Stimulated activated CD8-positive, alpha-beta memory T cell treated with anti-CD3 and anti-CD28 coated beads, Interleukin-15, amount 100 ng/mL, for 1 hour (primary cell): Measurements from ENCODE around the gene DCBLD2.
"Not testable (repeated sequence)": the region's sequence is repeated elsewhere in the genome, so short reads cannot be mapped to it uniquely, and the experiment has no call there.

Source experiments
- DNase-seq: peaks from one replicate; pipeline ENCODE4 v3.0.0-alpha.2; 2020; ENCODE audit warnings: low read depth

The DCBLD2 gene

DNA sequence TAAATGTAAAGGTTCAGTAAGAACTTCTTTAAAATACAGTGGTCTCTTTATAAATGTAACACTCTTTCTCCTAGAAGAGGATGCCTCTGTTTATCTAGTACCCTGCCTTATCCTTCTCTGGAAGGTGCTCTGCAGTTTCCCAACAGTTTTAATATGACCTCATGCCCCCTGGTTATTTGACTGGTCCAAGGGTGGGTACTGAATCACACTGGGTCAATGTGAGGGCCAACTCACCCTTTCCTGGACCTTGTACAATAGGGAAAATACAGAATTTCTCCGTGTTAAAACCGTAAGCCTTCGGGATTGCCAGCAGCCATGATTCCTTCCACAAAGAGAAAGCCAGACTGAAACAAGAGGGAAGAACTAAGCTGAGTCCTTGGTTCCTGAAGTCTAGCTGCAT is 9.2 kb downstream of the DCBLD2 start:
- no peak for DNase-seq

DNA sequence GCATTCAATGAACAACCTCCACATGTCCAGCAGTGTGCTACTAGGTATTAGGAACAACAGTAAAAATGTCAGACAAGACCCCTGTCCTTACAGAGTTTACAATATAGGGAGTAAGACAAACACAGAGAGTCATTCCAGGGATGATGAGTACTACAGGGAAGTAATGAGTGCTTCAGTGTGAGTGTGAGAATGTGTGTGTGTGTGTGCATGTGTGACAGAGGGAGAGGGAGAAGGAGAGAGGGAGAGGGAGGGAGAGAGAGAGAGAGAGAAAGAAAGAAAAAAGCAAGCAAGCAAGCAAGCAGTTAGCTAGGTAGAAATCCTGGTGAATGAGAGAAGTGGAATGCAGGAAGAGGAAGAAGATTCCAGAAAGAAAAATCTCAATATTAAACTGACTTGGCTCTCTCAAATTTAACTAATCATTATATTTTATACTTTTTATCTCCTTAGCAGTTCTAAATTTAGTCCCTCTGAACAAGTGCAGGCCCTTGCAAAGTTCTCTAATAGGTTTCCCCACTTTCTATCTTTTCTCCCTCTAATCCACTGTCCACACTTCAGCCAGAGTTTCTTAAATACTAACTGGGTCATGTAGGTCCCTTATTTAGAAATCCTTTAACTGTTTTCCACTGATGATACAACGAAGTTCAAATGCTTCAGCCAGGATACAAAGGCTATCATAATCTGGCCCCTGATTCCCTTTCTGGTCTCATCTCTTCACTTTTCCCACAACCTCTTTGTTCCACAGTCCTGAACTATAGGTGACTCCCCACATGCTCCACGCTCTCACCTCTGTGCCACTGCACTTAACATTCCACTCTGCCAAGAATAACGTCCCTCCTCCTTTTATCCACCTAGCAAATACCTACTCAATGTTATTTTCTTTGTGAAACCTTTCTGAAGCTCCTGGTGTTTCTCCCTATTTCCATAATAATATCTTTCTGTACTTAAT is 10.3 kb downstream of the DCBLD2 start:
- DNase-seq: no peak

DNA sequence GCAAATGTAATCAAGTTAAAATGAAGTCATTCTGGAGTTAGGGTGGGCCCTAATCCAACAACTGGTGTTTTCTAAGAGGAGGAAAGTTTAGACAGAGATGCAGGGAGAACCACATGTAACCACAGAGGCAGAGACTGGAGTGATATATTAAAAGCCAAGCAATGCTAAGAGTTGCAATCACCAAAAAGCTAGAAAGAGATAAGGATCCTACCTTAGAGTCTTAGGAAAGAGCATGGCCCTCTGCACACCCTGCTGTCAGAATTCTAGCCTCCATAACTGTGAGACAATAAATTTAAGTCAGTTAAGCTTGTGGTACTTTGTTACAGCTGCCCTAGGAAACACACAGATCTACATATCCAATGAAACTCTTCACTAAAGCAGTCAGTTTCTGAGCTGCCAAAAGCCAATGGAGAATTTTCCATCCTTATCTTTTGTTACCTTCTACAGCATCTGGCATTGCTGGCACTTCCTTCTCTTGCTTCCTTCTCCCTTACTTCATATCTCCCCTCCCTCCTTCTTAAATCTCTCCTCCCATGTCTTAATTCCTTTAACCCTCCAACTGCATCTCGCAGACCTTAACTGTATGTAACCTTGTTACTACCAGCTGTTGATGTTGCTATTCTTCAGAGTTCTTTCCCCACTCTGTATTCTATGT is 11.2 kb downstream of the DCBLD2 start:
- no peak for DNase-seq

DNA sequence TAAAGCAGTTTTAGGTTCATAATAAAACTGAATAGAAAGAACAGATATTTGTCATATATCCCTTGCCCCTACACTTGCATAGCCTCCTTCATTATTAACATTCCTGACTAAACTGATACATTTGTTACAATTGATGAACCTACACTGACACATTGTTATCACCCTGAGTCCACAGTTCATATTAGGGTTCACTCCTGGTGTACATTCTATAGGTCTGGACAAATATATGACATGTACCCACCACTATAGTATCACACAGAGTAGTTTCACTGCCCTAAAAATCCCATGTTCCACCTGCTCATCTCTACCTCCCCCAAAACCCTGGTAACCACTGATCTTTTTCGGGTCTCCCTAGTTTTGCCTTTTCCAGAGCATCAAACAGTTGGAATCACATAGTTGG is 13.8 kb downstream of the DCBLD2 start:
- DNase-seq: no peak

GRCh38 chr3:98886525-98886924 is 15.0 kb downstream of the DCBLD2 start:
- no peak for DNase-seq

- no peak for DNase-seq
Observed at GRCh38 chr3:98885851-98886250, 15.6 kb downstream of the DCBLD2 start.

GRCh38 chr3:98884675-98885371 is 16.7 kb downstream of the DCBLD2 start:
- no peak for DNase-seq

DNA sequence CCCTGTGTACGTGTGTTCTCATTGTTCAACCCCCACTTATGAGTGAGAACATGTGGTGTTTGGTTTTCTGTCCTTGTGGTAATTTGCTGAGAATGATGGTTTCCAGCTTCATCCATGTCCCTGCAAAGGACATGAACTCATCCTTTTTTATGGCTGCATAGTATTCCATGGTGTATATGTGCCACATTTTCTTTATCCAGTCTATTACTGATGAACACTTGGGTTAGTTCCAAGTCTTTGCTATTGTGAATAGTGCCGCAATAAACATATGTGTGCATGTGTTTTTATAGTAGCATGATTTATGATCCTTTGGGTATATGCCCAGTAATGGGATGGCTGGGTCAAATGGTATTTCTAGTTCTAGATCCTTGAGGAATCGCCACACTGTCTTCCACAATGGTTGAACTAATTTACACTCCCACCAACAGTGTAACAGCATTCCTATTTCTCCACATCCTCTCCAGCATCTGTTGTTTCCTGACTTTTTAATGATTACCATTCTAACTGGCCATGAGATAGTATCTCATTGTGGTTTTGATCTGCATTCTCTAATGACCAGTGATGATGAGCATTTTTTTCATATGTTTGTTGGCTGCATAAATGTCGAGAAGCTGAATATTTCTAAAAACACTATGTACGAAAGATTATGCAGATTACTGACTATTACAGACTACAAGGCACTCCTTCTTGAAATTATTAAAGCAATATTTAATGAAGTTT is 18.7 kb downstream of the DCBLD2 start:
- not testable (repeated sequence) for DNase-seq

- no peak for DNase-seq
Observed at GRCh38 chr3:98877132-98877531, 24.4 kb downstream of the DCBLD2 start.

GRCh38 chr3:98875535-98875934 is 26.0 kb downstream of the DCBLD2 start:
- DNase-seq: no peak

GRCh38 chr3:98874602-98875249 is 26.8 kb downstream of the DCBLD2 start:
- no peak for DNase-seq

DNA sequence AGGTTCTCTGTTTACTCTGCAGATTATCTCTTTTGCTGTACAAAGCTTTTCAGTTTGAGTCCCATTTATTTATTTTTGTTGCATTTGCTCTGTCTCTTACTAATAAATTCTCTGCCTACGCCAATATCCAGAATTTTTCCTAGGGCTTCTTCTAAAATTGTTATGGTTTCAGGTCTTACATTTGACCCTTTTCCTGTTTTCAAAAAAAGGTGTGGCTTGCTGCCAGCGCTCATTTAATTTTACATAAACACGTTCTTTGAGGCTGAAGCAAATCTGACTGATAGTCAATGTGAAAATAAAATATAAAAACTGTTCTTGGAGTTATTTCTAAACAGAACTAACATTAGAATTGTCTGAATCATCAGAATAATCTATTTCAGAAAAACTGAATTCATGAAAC is 32.1 kb downstream of the DCBLD2 start:
- no peak for DNase-seq

DNA sequence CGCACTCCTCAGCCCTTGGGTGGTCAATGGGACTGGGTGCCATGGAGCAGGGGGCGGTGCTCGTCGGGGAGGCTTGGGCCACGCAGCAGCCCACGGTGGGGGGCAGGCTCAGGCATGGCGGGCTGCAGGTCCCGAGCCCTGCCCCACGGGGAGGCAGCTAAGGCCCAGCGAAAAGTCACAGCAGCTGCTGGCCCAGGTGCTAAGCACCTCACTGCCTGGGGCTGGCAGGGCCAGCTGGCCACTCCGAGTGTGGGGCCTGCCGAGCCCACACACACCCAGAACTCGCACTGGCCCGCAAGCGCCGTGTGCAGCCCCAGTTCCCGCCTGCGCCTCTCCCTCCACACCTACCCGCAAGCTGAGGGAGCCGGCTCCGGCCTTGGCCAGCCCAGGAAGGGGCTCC is 43.5 kb downstream of the DCBLD2 start:
- DNase-seq: not testable (repeated sequence)

- DNase-seq: not testable (repeated sequence)
Observed at GRCh38 chr3:98857258-98857657, 44.2 kb downstream of the DCBLD2 start.

GRCh38 chr3:98856724-98857123 is 44.8 kb downstream of the DCBLD2 start:
- DNase-seq: no peak

- DNase-seq: no peak
Observed at GRCh38 chr3:98855806-98856400, 45.6 kb downstream of the DCBLD2 start.

- no peak for DNase-seq
Observed at GRCh38 chr3:98848108-98848507, 53.4 kb downstream of the DCBLD2 start.

DNA sequence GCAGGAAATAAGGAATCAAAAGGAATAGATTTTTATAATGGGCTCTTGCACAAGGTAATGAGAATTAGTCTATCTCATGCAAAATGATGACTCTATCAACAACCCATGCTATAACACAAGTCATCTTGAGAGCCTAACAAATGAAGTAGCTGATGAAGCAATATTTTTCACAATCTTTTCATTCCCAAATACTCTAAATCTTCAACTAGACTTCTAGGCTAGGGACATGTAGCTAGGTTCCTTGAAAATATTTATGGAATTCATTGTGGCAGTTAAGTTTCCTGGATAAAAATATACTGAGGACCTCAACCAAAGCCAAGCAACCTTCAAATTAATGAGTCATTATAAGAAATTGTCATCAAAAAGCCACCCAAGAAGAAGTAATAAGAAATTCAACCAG is 55.4 kb downstream of the DCBLD2 start:
- DNase-seq: no peak

DNA sequence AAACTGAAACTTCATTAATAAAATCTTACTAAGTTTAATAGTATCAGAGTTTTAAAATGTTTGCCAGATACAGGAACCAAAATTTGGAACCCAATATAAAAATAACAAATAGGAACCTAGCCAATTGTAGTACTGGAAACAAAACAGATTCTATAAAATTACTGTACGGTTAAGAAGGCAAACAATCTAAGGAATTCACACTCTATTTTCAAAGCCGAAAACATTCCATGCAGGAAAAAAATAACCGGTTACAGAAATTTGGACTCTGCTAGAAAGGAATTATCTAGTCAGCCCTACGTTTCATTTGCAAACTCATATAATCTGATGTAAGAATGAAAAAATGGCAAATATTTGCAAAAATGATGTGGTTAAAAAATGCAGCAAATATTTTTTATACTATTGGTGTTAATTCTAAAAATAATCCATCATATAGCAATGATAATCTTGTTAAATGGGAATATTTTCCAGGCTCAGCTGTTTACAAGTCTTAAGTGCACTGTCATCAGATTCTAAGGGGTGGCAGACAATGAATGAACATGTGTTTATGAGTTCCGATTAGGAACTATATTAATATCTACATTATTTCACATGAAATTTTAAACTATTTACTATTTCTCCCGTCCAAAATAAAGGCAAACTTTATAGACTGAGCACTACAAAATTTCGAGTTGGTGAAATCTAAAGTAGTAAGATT is 58.1 kb downstream of the DCBLD2 start:
- no peak for DNase-seq

DNA sequence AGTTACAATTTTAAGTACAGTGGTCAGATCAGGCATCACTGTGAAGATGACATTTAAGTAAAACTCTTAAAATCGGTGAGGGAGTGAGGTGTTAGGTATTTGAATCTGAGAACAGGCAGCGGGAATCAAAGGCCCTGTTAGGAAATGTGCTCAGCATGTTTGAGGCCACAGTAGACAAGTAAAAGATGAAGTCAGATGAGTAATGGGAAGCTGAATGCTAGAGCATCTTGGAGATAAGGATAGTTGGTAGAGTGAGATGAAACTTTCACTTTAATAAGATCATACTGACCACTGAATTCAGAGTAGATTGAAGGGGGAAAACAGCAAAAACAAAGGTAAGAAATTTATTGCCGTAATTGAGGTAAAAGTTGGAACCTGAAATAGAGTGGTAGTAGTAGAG is 61.6 kb downstream of the DCBLD2 start:
- no peak for DNase-seq

DNA sequence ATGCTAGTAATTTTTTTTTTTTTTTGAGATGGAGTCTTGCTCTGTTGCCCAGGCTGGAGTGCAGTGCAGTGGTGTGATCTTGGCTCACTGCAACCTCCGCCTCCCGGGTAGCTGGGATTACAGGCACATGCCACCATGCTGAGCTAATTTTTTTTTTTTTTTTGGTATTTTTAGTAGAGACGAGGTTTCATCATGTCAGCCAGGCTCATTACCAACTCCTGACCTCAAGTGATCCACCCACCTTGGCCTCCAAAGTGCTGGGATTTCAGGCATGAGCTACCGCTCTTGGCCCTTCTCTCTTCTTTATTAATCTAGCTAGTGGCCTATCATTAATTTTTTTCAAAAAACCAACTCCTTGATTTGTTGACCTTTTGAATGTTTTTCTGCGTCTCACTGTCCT is 70.4 kb downstream of the DCBLD2 start:
- DNase-seq: not testable (repeated sequence)
